Measurements from ENCODE around the gene TMEM31. TPM values are rescaled to one million over a fixed set of nuclear protein-coding genes. Genes with fewer than 3 reads are reported as not detected.
"Not testable (repeated sequence)": the region's sequence is repeated elsewhere in the genome, so short reads cannot be mapped to it uniquely, and the experiment has no call there.

The TMEM31 gene
- polyA plus RNA-seq, 6 donors from 2014 or later, result 0.58 to 1.00 TPM; not detected in 4

- Mint-ChIP-seq H3K36me3 (no peaks in the 10 kb centered on the region), H3K4me1 (peaks cover 5 to 9% (median 6%) of the 10 kb centered on the region in 3 donors), H3K27ac (no peak overlapping the region), H3K27me3 (peaks cover 0 to 26% (median 11%) of the 10 kb centered on the region in 3 donors), H3K4me3 (no peak overlapping the region), H3K9me3 (peaks cover 0 to 1% (median 0%) of the 10 kb centered on the region in 7 donors)
- no peak for DNase-seq
- no peak for ATAC-seq (ENCODE audit: low read depth in 2 of 2)
These were observed 20.2 kb downstream of the TMEM31 start for GRCh38 chrX:103730796-103731493.

DNA sequence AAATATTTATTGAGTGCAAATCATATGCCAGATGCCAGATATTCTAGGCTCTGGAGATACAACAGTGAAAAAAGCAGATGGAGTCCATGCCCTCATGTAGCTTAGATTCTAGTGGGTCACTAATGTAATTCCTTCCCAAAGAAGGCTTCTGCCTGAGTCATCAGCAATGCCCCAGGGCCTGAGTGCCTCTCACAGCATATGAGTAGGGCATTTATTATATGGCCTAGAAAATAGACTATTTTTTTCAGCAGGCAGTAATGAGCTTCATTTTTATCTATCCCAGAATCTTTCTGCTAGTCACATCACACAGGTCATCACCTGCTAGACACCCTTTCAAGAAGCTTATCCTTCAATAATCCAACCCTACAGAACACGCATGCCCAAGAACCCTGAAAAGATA, 22.3 kb downstream of the TMEM31 start:
- Mint-ChIP-seq H3K27ac (no peak overlapping the region), H3K27me3 (peaks cover 0 to 26% (median 11%) of the 10 kb centered on the region in 3 donors), H3K9me3 (peaks cover 0 to 1% (median 0%) of the 10 kb centered on the region in 7 donors), H3K36me3 (no peaks in the 10 kb centered on the region), H3K4me1 (peaks cover 5 to 9% (median 6%) of the 10 kb centered on the region in 3 donors), H3K4me3 (no peak overlapping the region)
- DNase-seq (no peak), ATAC-seq (ENCODE audit: low read depth in 2 of 2) (no peak)

GRCh38 chrX:103734125-103734760, 23.5 kb downstream of the TMEM31 start:
- DNase-seq, result no peak
- ATAC-seq (ENCODE audit: low read depth in 2 of 2), result no peak
- Mint-ChIP-seq H3K36me3 (no peaks in the 10 kb centered on the region), H3K4me1 (peaks cover 4 to 9% (median 6%) of the 10 kb centered on the region in 3 donors), H3K4me3 (no peak overlapping the region), H3K9me3 (peaks cover 0 to 1% (median 0%) of the 10 kb centered on the region in 7 donors), H3K27me3 (peaks cover 0 to 23% (median 10%) of the 10 kb centered on the region in 3 donors), H3K27ac (no peak overlapping the region)

- H3K4me1 Mint-ChIP-seq, result no peaks in the 10 kb centered on the region
- no peaks in the 10 kb centered on the region for H3K9me3 Mint-ChIP-seq
- H3K27ac Mint-ChIP-seq, result no peak overlapping the region
- no peaks in the 10 kb centered on the region for H3K36me3 Mint-ChIP-seq
- no peak overlapping the region for H3K4me3 Mint-ChIP-seq
- H3K27me3 Mint-ChIP-seq, result peaks cover 0 to 5% (median 0%) of the 10 kb centered on the region in 3 donors
- ATAC-seq (ENCODE audit: low read depth in 2 of 2) (no peak), DNase-seq (no peak)
These were observed 27.0 kb downstream of the TMEM31 start for GRCh38 chrX:103737696-103738095.

- Mint-ChIP-seq H3K4me3 (no peak overlapping the region), H3K27ac (peak overlapping the region in 1 of 6 donors; percentile 66), H3K9me3 (no peaks in the 10 kb centered on the region), H3K27me3 (peaks cover 0 to 2% (median 0%) of the 10 kb centered on the region in 3 donors), H3K36me3 (no peaks in the 10 kb centered on the region), H3K4me1 (no peaks in the 10 kb centered on the region)
- ATAC-seq (ENCODE audit: low read depth in 2 of 2) (no peak), DNase-seq (no peak)
These were observed 28.7 kb downstream of the TMEM31 start for GRCh38 chrX:103739421-103739820.

- Mint-ChIP-seq H3K9me3 (no peaks in the 10 kb centered on the region), H3K27me3 (no peaks in the 10 kb centered on the region), H3K36me3 (no peaks in the 10 kb centered on the region), H3K4me1 (no peaks in the 10 kb centered on the region), H3K27ac (peak overlapping the region in 1 of 6 donors; percentile 24), H3K4me3 (no peak overlapping the region)
- DNase-seq (no peak), ATAC-seq (ENCODE audit: low read depth in 2 of 2) (no peak)
These were observed 31.2 kb downstream of the TMEM31 start for GRCh38 chrX:103741879-103742278.

- H3K27me3 Mint-ChIP-seq, result no peaks in the 10 kb centered on the region
- ATAC-seq (ENCODE audit: low read depth in 2 of 2), result no peak
- H3K27ac Mint-ChIP-seq, result no peak overlapping the region
- no peaks in the 10 kb centered on the region for H3K4me1 Mint-ChIP-seq
- H3K9me3 Mint-ChIP-seq, result peaks cover 0 to 1% (median 0%) of the 10 kb centered on the region in 7 donors
- no peak overlapping the region for H3K4me3 Mint-ChIP-seq
- no peak for DNase-seq
- H3K36me3 Mint-ChIP-seq, result no peaks in the 10 kb centered on the region
These were observed 31.6 kb downstream of the TMEM31 start for GRCh38 chrX:103742339-103742738.

GRCh38 chrX:103747163-103747562, 36.5 kb downstream of the TMEM31 start:
- Mint-ChIP-seq H3K36me3 (no peaks in the 10 kb centered on the region), H3K27ac (no peak overlapping the region), H3K27me3 (peaks cover 0 to 8% (median 0%) of the 10 kb centered on the region in 3 donors), H3K4me1 (no peaks in the 10 kb centered on the region), H3K4me3 (no peak overlapping the region), H3K9me3 (peaks cover 0 to 4% (median 0%) of the 10 kb centered on the region in 7 donors)
- ATAC-seq (ENCODE audit: low read depth in 2 of 2) (no peak), DNase-seq (no peak)

DNA sequence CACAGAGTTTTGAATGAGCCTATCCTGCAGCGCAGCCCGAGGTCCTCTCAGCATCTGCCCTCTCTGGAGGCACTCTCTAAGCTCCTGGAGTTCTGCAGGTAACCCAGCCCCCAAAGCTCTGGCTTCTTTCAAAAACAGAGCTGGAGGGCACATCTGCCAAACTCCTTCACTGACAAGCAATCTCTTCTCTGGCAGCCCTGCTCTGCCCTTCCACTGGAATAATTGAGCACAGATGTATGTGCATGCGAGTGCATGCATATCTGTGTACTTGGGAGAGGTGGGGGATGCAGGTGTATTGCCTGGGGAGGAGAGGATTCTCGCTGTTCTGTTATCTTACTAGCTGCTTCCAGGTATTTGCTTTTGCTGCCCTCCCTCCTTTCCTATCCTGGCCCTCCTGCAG, 43.7 kb downstream of the TMEM31 start:
- DNase-seq (no peak), ATAC-seq (ENCODE audit: low read depth in 2 of 2) (no peak)
- Mint-ChIP-seq H3K4me3 (no peak overlapping the region), H3K4me1 (no peaks in the 10 kb centered on the region), H3K36me3 (no peaks in the 10 kb centered on the region), H3K27ac (no peak overlapping the region), H3K27me3 (peaks cover 0 to 6% (median 0%) of the 10 kb centered on the region in 3 donors), H3K9me3 (peaks cover 0 to 7% (median 3%) of the 10 kb centered on the region in 7 donors)

- Mint-ChIP-seq H3K4me1 (no peaks in the 10 kb centered on the region), H3K27ac (no peak overlapping the region), H3K9me3 (peaks cover 0 to 7% (median 3%) of the 10 kb centered on the region in 7 donors), H3K36me3 (no peaks in the 10 kb centered on the region), H3K27me3 (peaks cover 0 to 6% (median 0%) of the 10 kb centered on the region in 3 donors), H3K4me3 (no peak overlapping the region)
- ATAC-seq (ENCODE audit: low read depth in 2 of 2) (no peak), DNase-seq (no peak)
These were observed 46.0 kb downstream of the TMEM31 start for GRCh38 chrX:103756736-103757135.

DNA sequence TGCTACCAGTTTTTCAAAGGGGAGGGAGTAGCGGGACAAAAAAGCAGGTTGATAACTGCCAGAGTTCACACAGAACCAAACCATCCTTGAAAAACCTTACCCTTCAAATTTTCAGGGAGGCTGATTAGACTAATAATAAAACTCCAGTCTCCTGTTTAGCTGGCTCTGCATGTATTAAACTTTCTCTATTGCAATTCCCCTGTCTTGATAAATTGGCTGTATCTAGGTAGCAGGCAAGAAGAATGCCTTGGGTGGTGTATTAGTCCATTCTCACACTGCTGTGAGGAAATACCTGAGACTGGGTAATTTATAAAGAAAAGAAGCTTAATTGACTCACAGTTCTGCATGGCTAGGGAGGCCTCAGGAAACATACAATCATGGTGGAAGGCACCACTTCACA, 47.8 kb downstream of the TMEM31 start:
- Mint-ChIP-seq H3K36me3 (no peaks in the 10 kb centered on the region), H3K27ac (no peak overlapping the region), H3K4me1 (no peaks in the 10 kb centered on the region), H3K4me3 (no peak overlapping the region), H3K27me3 (peaks cover 0 to 6% (median 0%) of the 10 kb centered on the region in 3 donors), H3K9me3 (peaks cover 0 to 7% (median 3%) of the 10 kb centered on the region in 7 donors)
- ATAC-seq (ENCODE audit: low read depth in 2 of 2), result no peak
- DNase-seq, result no peak

GRCh38 chrX:103763541-103763940, 52.8 kb downstream of the TMEM31 start:
- not testable (repeated sequence) for ATAC-seq (ENCODE audit: low read depth in 2 of 2); H3K4me3 Mint-ChIP-seq; H3K9me3 Mint-ChIP-seq; H3K4me1 Mint-ChIP-seq; H3K27ac Mint-ChIP-seq; H3K36me3 Mint-ChIP-seq; DNase-seq
- H3K27me3 Mint-ChIP-seq, result peaks cover 3 to 15% (median 10%) of the 10 kb centered on the region in 3 donors

Measured in naive B cell (primary cell).